ENCODE data around the gene AFMID.
A peak's percentile ranks its signal among the peaks of the same experiment; 100 is the strongest.
"Not testable (repeated sequence)": the region's sequence is repeated elsewhere in the genome, so short reads cannot be mapped to it uniquely, and the experiment has no call there.

Gene AFMID

DNA sequence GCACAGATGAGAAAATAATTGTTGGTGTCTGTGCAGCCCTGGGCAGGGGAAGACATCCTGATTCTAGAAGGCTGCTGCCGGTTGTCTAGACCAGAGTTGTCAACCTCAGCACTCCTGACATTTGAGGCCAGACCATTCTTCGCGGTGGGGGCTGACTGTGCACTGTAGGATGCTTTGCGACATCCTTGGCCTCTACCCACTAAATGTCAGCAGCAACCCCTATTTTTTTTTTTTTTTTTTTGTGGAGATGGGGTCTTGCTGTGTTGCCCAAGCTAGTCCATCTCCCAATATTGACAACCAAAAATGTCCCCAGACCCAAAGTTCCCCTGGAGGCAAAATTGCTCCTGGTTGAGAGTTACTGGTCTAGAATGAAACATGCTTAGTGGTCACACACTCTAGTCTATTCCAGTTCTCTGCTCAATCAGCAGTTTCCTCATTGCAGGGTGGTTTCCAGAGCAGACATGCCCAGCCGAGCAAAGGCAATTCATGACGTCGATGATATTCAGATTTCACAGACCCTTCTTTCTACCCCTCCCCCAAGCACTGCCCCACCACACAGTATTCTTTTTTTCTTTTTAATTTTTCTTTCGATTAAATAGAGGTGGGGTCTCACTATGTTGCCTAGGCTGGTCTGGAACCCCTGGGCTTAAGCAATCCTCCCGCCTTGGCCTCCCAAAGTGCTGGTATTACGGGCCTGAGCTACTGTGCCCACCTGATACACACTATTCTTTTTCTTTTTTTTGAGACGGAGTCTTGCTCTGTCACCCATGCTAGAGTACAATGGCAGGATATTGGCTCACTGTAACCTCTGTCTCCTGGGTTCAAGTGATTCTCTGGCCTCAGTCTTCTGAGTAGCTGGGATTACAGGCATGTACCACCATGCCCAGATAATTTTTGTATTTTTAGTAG is 32.0 kb upstream of the AFMID start:
- DNase-seq, result no peak

DNA sequence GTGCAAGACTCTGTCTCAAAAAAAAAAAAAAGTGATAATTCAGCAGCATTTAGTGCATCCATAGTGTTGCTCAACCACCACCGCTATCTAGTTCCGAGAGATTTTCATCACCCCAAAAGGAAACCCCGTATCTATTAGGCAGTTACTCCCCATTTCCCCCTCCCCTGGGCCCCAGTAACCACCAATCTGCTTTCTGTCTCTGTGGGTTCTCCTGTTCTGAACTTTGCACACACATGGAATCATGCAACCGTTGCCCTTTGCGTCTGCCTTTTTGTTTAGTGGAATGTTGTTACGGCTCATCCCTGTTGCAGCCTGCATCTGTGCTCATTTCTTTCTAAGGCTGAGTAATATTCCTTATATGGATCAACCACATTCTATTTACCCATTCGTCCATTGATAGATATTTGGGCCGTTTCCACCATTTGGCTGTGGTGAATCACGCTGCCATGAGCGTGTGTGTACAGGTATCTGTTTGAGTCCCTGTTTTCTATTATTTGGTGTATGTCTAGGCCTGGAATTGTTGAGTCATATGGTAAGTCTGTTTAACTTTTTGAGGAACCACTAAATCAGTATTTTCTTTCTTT is 27.5 kb upstream of the AFMID start:
- DNase-seq, result no peak

DNA sequence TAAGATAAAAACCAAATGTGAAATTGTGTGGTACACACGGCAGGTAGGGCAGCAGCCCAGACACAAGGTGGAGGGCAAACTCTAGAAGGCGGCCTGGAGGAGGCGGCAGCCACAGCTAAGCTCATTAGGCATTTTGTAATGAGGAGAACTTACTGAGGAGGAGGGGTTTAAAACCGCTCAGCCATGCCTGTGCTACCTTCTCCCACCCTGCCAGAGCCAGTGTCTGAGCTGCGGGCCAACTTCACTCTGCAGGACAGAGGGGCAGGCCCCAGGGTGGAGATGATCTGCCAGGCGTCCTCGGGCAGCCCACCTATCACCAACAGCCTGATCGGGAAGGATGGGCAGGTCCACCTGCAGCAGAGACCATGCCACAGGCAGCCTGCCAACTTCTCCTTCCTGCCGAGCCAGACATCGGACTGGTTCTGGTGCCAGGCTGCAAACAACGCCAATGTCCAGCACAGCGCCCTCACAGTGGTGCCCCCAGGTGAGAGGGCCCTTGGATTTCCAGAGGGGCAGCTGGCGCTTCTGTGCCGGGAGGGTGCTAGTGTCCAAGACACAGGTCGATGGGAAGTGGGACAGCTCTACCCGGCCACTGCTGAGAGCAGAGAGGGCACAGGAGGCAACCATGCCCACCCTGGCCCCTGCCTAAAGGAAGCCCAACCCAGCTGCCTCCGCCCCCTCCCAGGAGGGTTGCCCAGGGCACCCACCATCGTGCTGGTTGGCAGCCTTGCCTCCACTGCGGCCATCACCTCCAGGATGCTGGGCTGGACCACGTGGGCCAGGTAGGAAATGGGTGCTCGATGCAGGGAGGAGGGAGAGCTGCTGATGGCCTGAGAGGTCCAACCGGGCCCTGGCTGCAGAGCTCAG is 23.0 kb upstream of the AFMID start:
- no peak for DNase-seq

DNA sequence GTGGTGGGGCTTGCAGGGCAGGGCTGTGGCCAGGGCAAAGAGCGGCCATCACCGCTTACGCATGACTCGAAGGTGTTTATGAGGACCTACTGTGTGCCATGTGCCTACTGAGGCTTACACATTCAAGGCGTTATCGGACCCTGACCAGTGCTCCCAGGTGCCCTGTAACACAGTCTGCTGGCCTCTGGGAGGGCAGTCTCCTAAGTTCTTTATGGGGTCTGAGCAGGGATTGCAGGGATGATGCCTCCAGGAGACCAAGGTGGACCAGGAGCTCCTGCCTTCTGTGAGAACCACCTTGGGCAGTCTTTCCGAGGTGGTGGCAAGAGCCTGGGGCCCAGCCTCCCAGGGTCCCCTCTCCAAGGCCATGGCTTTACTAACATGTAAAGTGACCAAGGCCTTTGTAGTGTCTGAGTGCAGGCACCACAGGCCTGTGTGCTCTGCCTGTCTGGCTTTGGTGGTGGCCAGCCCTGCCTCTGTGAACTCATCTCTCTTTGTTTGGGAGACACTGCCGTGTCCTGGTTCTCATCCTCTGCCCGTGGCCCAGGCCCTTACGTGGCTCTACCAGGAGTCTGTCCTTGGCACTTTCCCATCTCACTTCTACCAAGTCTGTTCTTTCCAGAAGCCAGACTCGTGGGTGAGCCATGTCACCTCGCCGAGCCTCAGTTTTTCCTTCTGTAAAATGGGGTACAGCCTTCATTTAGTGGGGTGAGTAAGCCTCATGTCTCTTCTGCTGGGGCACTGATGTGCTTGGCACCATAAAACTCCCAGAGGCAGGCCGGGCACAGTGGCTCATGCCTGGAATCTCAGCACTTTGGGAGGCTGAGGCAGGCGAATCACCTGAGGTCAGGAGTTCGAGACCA is 22.2 kb upstream of the AFMID start:
- DNase-seq, result no peak

DNA sequence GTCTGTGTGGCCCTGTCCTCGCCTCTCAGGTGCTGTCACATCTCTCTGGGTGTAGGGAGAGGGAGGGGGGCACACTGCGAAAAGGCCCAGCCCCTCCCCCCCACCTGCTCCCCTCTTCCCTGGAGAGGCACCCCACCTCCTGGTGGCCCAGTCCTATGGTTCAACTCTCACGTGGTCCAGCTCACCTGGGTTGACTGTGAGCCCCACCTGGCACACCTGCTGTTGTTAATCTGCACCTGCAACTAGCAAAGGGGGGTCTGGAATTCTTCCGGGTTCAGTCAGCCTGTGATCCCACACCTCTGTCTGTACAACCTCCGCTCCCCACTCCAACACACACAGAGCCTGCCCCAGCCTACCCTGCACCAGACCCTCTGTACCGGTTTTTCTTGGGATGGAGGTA is 20.7 kb upstream of the AFMID start:
- DNase-seq, result peak; percentile 29

DNA sequence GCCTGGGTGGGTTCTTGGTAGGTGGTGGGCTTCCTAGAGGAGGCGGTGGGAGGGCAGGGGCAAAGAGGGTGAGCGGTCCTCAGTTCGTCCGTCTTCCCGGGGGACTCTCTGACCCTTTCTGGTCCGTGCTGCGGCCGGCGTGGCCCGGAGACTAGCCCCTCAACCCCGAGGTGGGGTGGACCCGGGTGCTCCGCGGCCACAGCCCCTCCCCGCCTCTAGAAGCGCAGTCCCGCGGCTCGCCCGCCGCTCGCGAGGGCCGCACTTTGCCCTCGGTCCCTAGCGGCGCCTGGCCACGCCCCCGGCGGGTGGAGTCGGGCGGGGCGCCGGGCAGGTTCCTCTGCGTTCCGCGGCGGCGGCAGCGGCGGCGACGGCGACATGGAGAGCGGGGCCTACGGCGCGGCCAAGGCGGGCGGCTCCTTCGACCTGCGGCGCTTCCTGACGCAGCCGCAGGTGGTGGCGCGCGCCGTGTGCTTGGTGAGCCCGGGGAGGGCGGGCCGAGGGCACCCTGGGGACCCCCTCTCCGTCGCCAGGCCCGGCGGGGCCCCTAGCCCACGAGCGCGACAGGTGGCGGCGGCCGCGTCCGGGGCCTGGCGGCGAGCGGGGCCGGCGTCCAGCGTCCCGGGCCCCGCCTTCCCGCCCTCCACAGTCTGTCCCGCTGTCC is 18.8 kb upstream of the AFMID start, which contains the start of gene SYNGR2:
SYNGR2 (plus strand) TSS at position 340 of the 661 bp plus-strand sequence; CDS start at position 376, 36 bp downstream.
- peak; percentile 64 for DNase-seq

DNA sequence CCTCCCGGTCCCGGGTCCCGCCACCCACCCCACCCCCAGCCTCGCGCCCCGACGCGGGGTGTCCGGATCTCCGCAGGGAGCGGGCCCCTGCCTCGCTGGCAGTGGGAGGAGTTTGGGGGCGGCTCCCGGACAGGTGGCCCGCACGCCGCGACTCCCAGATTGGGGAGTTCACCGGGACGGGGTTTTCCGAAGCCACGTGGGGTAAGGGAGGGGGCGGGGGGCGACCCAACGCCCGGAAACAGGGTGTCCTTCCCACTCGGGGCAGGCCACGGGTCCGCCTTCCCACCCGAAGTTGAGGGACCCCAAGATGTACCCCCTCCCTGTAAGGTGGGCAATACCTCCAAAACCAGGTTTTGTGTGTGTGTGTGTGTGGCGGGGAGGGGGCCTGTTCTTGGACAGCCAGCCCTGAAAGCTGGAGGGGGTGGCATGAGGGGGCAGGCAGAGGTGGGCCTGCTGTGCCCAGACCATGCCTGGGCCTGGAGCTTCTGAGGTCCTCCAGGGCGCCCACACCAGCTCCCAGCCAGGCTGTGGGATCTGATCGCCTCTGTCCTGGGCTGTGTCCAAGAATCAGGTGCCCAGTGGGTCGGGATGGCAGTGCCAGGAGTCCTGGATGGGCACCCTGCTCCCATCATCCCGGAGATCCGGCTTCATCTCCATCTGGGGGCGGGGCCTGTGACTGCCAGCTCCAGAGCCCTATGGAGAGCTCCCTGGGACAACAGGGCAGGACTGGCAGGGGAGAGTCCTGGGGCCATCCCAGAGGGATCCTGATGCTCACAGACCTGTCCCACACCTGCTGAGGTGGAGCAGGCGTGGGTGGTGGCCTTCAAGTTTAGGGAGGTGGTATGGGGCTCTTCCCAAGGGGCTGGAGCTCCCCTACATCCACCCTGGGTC is 18.0 kb upstream of the AFMID start:
- DNase-seq, result peak; percentile 42

DNA sequence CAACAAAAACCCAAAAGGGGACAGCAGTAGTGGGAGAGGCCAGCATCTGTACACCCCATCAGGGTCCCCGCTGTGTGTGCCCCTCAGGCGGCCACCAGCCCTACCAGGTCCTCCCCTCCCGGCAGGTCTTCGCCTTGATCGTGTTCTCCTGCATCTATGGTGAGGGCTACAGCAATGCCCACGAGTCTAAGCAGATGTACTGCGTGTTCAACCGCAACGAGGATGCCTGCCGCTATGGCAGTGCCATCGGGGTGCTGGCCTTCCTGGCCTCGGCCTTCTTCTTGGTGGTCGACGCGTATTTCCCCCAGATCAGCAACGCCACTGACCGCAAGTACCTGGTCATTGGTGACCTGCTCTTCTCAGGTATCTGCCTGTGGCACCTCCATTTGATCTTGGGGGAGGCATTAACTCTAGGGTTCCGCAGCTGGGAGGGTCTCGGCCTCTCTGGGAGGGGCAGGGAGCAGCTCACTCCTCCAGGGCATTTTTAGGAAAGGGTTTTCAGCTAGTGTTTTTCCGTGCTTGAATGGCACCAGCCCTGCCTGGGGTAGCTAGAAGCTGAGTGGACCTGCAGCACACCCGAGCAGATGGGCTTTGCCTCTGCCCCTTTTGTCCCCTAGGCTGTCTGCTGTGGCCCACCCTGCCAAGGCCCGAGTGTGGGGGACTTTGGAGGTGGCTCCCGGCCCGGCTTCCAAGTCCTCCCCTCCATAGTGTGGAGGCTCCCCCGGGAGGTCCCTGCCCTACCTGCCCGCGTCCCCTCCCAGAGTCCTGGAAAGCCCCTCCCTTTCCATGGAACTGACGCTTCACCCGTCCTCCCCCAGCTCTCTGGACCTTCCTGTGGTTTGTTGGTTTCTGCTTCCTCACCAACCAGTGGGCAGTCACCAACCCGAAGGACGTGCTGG is 16.2 kb upstream of the AFMID start:
- DNase-seq, result no peak

DNA sequence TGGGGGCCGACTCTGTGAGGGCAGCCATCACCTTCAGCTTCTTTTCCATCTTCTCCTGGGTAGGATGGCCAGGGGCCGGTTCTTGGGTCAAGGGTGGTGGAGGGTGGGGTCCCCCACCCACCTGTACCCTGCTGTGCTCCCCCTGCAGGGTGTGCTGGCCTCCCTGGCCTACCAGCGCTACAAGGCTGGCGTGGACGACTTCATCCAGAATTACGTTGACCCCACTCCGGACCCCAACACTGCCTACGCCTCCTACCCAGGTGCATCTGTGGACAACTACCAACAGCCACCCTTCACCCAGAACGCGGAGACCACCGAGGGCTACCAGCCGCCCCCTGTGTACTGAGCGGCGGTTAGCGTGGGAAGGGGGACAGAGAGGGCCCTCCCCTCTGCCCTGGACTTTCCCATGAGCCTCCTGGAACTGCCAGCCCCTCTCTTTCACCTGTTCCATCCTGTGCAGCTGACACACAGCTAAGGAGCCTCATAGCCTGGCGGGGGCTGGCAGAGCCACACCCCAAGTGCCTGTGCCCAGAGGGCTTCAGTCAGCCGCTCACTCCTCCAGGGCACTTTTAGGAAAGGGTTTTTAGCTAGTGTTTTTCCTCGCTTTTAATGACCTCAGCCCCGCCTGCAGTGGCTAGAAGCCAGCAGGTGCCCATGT is 15.4 kb upstream of the AFMID start:
- DNase-seq, result not testable (repeated sequence)

DNA sequence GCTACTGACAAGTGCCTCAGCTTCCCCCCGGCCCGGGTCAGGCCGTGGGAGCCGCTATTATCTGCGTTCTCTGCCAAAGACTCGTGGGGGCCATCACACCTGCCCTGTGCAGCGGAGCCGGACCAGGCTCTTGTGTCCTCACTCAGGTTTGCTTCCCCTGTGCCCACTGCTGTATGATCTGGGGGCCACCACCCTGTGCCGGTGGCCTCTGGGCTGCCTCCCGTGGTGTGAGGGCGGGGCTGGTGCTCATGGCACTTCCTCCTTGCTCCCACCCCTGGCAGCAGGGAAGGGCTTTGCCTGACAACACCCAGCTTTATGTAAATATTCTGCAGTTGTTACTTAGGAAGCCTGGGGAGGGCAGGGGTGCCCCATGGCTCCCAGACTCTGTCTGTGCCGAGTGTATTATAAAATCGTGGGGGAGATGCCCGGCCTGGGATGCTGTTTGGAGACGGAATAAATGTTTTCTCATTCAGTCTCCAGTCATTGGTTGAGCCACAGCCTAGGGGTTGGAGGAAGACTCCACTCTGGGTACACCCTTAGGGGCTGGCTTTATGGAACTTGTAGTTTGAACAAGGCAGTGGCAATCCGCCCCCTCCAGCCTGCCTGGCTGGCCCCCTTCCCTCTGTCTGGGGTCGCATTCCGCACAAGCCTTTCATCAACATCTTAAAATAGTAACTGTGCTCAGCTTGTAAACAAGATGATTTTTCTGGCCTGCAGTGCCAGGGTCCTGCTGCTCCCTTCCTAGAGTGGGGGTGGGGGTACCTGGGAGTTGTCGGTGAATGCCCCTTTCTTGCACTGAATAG is 14.7 kb upstream of the AFMID start:
- DNase-seq, result peak; percentile 24

DNA sequence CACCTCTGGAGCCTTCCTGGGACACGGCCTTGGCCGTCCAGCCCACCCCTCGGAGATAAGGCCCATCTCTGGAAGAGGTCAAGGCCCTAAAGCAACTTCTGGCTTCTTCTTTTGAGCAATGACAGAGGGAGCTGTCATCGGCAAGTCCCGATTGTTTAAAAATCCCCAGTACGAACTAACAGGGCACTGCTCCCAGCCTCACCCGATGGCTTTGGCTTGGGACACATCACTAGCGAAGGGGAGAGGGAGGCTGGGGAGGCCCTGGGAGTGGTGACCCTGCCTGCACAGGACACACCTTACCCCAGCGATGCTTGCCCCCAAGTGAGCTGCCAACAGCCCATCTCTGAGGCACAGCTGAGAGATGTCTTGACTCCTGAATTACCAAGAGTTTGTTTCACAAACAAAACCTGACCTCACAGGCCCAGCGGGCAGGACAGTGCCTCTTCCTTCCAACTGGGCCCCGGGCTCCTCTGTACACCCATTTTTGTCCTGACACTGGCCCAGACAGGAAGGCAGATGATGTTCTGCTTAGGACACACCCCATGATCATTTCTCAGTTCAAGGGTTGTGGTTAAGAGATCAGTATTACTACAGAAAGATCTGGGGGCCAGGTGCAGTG is 14.0 kb upstream of the AFMID start:
- DNase-seq, result no peak

DNA sequence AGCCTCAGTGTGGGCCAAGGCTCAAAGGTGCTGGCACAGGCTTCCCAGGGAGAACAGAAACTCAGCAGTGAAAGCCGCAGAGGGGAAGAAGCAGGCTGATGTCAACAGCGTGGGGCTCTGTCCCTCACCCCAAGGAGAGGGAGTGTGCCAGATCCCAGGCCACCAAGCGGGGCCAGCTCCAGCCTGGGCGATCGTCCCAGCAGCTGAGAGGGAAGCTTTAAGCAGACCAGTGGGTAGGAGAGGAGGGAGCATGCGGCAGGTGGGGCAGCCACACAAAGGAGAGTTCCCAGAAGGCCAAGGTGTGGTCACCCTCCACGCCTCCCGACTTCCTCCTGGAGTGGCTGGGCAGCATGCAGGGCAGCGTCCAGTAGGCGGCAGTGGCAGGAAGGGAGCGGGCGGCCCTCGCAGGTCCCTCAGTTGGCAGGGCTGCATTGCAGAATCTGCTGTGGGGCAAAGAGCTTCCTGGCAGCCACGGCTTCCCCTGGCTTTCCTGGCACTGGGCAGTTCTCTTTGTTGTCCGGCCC is 12.8 kb upstream of the AFMID start:
- DNase-seq, result no peak

DNA sequence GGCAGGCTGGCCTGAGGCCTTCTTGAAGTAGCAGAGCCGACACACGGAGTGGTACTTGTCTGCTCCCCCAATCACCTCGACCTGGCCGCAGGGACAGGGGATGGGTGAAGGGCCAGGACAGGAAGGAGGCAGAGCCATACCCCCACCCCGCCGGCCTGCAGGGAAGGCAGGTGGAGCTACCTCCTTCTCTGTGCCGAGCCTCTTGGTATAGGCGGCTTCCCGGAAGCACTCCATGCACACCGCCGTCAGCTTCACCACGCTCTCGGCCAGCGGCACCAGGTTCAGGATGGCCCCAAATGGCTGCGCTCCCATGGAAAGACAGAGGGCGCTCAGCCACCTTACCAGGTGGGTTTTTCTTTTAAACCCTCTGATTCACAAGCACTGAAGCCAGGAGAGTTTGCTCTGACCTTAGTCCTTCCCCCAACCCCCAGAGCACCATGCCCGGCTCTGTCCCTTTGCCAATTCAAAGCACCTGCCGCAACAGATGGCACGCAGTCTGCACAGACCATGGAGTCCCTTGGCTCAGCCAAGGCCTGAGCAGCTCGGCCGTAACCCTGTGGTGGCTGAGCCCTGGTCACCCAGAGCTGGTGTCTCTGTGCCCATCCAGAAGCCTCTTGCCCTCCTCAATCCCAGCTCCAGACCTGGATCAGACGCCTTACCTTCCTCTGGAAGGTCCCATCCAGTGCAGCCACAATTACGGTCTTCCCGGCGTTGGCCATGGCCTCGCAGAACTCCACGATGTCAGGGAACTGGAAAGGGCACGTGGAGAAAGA is 12.1 kb upstream of the AFMID start:
- DNase-seq, result peak; percentile 63

DNA sequence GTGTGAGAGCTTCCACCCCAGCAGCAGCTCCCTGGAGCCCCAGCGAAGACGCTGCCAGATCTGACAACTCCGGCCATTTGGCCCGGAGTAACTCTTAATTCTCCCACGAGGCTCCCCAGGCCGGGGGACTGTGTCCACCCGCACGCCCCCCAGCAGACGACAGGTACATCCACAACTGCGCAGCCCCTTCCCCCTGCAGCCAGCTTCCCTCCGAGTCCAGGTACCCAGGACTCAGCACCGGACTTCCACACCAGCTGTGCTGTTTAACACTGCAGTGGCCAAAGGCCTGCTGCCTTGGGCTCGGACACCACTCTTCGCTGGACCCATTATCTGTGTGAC is 11.6 kb upstream of the AFMID start:
- no peak for DNase-seq

DNA sequence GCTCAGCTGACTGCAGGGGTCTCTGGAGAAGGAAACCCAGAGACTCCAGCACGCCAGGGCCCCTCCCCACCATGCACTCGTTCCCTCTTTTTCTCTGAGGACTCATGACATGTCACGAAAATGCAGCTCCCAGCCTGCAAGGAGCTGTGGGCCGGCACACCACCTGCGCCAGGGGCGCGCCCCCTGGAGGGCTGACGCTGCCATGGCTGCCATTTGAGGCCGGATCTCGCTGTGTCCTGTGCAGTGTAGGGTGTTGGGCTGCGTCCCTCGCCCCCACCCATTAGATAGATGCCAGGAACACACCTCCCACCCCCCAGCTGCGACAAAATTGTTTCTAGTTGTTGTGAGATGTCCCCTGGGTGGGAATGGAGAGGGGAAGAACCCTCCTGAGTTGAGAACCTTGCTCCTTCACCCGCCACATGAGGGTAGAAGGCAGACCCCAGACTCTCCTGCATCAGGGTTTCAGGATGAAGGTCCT is 10.6 kb upstream of the AFMID start:
- DNase-seq, result no peak

DNA sequence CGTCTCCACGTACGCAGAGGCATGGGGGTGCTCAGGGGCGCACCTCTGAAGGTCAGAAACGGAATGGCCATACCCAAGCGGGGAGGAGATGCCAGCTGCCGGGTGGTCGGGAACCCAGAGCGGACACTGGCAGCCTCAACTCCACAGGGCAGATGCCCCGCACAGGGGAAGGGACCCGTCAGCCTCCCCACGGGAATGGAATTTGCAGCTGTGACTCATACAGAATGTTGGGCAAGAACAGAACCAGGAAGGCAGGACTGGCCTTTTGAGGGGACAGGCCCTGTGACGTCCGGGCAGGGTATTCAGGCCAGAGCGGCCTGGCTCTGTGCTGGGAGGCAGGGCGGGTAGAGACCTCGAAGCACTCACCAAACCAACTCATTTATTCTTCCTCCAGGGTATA is 7.8 kb upstream of the AFMID start:
- no peak for DNase-seq

DNA sequence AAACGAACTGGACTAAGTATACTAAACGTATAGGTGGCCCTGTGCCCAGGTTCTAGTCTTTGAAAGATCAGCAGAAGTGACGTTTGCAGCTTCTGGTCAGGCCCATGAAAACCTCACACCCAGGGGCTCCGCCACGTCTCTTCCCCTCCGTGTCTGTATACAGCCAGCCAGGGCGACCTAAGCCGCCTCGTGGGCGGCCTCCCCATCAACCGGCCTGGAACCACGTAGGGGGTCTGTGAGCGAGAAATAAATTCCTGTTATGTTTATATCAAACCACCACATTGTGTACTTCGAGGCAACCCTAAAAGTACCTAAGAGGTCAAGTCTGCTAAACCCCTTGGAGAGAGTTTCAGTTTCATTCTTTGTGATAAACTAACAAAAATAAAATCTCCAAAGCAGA is 7.1 kb upstream of the AFMID start:
- no peak for DNase-seq
